ENCODE measurements around the gene SNX27. TPM values are rescaled to one million over a fixed set of nuclear protein-coding genes. Genes with fewer than 3 reads are reported as not detected.

SNX27 gene
- total RNA-seq, 1 donor from 2014 or later: 13.0 TPM

DNA sequence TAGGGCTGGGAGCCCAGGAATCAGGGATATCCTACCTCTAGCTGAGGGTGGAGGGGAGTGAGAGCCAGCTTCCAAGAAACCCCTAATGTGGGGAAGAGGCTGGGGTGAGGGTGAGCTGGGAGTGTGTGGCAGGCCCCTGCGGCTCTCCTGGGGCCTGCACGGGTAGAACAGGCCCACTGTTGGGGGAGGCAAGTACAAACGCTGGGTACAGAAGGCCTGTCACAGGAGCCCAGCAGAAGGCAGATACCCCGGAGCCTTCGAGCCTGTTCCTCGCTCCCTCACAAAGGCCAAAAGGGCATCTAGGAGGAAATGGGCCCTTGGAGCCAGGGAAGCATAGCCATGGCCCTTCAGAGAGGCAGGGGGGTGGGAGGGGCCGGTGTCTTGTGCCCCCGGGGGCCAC, 91.1 kb downstream of the SNX27 start:
- peaks cover 16 to 38% of the 10 kb centered on the region in 2 donors for H3K36me3 ChIP-seq
- no peaks in the 10 kb centered on the region for H3K4me1 ChIP-seq
- TF ChIP-seq, protein P1, sequence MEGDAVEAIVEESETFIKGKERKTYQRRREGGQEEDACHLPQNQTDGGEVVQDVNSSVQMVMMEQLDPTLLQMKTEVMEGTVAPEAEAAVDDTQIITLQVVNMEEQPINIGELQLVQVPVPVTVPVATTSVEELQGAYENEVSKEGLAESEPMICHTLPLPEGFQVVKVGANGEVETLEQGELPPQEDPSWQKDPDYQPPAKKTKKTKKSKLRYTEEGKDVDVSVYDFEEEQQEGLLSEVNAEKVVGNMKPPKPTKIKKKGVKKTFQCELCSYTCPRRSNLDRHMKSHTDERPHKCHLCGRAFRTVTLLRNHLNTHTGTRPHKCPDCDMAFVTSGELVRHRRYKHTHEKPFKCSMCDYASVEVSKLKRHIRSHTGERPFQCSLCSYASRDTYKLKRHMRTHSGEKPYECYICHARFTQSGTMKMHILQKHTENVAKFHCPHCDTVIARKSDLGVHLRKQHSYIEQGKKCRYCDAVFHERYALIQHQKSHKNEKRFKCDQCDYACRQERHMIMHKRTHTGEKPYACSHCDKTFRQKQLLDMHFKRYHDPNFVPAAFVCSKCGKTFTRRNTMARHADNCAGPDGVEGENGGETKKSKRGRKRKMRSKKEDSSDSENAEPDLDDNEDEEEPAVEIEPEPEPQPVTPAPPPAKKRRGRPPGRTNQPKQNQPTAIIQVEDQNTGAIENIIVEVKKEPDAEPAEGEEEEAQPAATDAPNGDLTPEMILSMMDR (IDR thresholded peaks at IDR 0.05): no peak
- H3K4me3 ChIP-seq: no peak overlapping the region
- H3K27me3 ChIP-seq: no peaks in the 10 kb centered on the region
- H3K9me3 ChIP-seq: no peaks in the 10 kb centered on the region
- DNase-seq (ENCODE audit: low spot score in 2 of 2): no peak
- H3K27ac ChIP-seq: no peak overlapping the region
- intact Hi-C loops (cut with DNase I): no loop called here

DNA sequence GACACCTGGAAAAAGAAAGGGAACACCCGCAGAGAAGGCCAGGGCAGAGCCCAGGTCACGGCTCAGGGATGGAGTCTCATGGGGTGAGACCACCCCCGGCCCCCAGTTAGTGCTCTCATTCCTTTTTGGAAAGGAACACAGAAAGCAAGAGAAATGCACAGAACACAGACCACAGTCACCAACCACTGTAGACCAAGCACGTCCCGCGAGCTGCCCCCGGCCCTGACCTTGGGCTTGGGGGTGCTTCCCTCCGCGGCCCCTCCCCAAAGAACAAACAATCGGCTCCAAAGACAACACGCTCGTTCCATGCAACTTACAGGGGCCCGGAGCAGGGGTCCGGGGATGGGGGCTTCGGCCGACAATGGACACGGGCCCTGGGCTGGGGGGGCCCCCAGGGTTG, 92.0 kb downstream of the SNX27 start:
- TF ChIP-seq, protein P1 (IDR thresholded peaks at IDR 0.05): no peak
- no peaks in the 10 kb centered on the region for H3K4me1 ChIP-seq
- intact Hi-C loops (cut with DNase I): no loop called here
- no peaks in the 10 kb centered on the region for H3K27me3 ChIP-seq
- H3K27ac ChIP-seq: no peak overlapping the region
- H3K36me3 ChIP-seq: peaks cover 16 to 29% of the 10 kb centered on the region in 2 donors
- no peaks in the 10 kb centered on the region for H3K9me3 ChIP-seq
- DNase-seq (ENCODE audit: low spot score in 2 of 2): no peak
- no peak overlapping the region for H3K4me3 ChIP-seq

DNA sequence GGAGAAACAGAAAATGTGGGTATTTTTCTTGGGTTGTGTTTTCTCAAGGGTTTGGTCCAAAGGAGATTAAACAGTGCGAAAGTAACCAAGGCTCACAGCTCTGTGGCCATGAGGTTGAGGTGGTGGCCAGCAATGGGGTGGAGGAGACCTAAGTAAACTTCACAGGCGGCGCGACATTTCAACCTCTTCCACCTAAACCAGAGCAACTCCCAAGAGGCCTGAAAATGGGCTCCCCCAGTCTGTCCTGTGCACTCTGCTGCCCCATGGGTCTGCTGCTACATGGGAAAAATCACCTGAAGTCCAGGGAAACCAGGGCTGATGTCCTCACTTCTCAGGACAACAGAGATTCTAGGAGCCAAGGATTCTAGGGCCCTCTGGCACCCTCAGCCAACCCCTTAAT, 92.4 kb downstream of the SNX27 start:
- peaks cover 12 to 25% of the 10 kb centered on the region in 2 donors for H3K36me3 ChIP-seq
- no peak overlapping the region for H3K4me3 ChIP-seq
- TF ChIP-seq, protein P1 (IDR thresholded peaks at IDR 0.05): no peak
- H3K4me1 ChIP-seq: no peaks in the 10 kb centered on the region
- H3K27me3 ChIP-seq: no peaks in the 10 kb centered on the region
- intact Hi-C loops (cut with DNase I): no loop called here
- DNase-seq (ENCODE audit: low spot score in 2 of 2): no peak
- H3K27ac ChIP-seq: no peak overlapping the region
- no peaks in the 10 kb centered on the region for H3K9me3 ChIP-seq

DNA sequence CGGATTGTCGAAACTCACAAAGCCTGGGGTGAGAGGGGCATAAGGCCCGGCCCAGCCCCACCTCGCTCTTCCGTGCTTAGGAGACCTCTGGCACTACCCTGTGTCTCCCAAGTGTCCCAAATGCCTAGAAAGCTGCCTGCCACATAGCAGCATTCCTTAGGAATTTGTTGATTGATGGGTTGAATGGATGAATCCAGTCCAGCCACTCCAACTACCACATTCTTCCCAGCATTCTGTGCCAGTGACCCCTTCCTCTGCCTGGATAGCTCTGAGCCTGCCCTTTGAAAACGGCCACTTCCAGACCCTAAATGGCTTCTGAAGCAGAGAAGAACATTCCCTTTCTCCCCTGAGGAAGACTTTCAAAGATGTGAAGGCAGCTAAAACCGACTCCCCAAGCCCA, 93.3 kb downstream of the SNX27 start:
- intact Hi-C loops (cut with DNase I): no loop called here
- H3K4me1 ChIP-seq: no peaks in the 10 kb centered on the region

DNA sequence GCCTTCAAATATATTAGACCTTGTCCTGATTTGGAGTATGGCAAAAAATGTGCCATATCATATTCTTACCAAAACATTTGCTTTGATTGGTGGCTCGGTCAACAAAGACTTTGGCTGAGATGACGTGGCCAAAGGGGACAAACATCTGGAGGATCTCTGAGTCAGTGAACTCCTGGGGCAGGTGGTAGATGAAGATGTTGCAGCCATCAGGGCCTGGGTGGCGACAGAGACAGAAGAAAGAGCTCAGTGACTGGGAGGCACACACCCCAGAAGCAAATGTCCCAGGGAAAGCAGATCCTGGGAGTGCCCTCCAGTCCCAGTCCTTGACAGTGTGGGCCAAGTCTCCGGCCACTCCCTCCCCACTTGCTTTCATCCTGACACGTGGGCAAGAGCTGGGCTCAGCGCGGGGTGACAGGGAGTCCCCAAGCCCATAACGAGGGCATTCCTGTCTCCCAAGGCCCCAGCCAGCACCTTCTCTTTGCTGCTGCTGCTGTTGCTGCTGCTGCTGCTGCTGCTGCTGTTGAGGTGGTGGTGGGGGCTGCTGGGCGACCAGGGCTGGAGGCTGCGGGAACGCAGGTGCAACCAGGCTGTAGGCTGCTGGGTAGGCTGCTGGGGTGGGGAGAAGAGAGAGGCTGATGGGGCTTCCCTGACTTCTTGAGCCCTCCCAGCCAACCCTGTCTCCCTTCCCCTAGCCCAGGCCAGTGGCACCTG, 94.1 kb downstream of the SNX27 start:
- intact Hi-C loops (cut with DNase I): no loop called here

More for the DNA sequence above, 93.3 kb downstream of the SNX27 start:
- H3K27me3 ChIP-seq: no peaks in the 10 kb centered on the region
- peaks cover 8 to 16% of the 10 kb centered on the region in 2 donors for H3K36me3 ChIP-seq
- no peak overlapping the region for H3K4me3 ChIP-seq
- TF ChIP-seq, protein P1 (IDR thresholded peaks at IDR 0.05): no peak
- no peaks in the 10 kb centered on the region for H3K9me3 ChIP-seq
- no peak overlapping the region for H3K27ac ChIP-seq
- DNase-seq (ENCODE audit: low spot score in 2 of 2): peak in 1 of 2 donors; percentile 15

More for the DNA sequence above, 94.1 kb downstream of the SNX27 start:
- no peak overlapping the region for H3K4me3 ChIP-seq
- no peak for DNase-seq (ENCODE audit: low spot score in 2 of 2)
- H3K36me3 ChIP-seq: peaks cover 8 to 10% of the 10 kb centered on the region in 2 donors
- TF ChIP-seq, protein P1 (IDR thresholded peaks at IDR 0.05): no peak
- no peaks in the 10 kb centered on the region for H3K9me3 ChIP-seq
- no peaks in the 10 kb centered on the region for H3K27me3 ChIP-seq
- no peak overlapping the region for H3K27ac ChIP-seq
- H3K4me1 ChIP-seq: no peaks in the 10 kb centered on the region
